HG03575 (cell line): ENCODE data around the gene PSMB8.
"Not testable (repeated sequence)": the region's sequence is repeated elsewhere in the genome, so short reads cannot be mapped to it uniquely, and the experiment has no call there.

Experiments used
- ATAC-seq: cut with Tn5 transposase; IDR thresholded peaks from one replicate; pipeline ENCODE4 v1.9.1; 2021; ENCODE audit not compliant: unreplicated experiment, insufficient number of reproducible peaks, low FRiP score; ENCODE audit errors: extremely low read depth

Gene PSMB8

DNA sequence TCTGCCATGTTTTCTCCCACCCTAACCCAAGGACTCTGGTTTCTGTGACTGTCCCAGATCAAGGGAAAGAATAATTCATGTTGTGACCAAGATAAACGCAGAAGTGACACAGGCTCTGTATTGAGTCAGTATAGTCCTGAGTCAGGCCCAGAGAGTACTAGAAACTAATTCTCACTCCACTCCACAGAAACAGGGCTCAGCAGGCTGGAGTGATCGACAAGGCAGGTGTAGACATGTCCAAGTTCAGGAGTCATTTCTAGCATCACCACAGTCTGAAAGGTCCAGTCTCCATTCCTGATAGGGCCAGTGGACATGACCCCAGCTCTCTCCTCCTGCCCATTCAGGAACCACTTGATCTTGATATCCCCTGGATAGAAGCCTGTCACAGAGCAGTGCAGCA lies 29.7 kb downstream of the PSMB8 start:
- ATAC-seq, result no peak

DNA sequence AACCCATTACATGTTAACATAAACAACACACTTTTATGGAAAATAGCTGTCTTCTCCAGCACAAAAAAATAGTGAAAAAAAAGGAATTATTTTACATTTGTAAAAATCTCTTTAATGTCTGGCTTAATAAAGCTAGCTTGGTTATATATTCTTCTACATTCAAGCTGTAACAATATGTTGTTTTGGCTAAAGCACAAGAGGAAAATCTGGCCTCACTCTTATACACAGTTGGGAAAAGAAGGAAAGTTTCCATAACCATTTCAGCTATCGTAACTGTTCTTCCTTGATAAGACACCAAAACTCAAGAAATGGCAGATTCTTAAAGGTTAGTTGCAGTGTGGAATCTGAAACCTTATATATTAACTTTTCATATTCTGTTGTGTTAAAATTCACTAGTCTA lies 34.7 kb downstream of the PSMB8 start:
- ATAC-seq, result no peak

DNA sequence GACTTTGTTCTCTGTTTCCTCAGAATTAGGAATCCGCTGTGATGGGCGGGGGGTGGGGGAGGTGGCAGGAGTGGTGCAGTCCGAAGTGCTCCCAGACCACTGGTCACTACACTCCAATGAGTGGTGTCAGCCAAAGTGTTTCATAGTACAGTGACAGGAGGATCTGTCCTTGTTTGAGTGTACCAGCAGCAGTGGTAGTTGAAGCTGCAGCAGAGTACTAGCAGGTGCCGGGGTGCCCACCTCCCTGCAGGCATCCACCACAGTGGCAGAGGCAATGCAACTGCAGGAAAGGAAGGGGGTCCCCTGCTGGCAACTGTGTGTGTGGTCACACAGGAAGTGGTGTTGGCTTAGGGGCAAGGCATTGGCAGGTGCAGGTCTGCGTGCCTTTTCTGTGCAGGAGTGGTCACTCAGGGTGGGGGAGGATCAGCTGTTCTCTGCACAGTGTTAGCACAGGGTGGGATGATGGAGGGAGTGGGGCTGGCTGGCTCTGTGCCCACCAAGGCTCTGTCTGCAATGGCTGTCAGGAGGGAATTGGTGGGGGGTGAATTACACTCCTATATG lies 36.7 kb downstream of the PSMB8 start:
- ATAC-seq, result no peak

DNA sequence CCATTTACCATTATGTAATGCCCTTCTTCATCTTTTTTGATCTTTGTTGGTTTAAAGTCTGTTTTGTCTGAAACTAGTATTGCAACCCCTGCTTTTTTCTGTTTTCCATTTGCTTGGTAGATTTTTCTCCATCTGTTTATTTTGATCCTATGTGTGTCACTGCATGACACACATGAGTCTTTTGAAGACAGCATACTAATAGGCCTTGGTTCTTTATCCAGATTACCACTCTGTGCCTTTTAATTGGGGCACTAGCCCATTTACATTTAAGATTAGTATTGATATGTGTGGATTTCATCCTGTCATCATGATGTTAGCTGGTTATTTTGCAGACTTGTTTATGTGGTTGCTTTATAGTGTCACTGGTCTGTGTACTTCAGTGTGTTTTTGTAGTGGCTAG lies 38.4 kb downstream of the PSMB8 start:
- not testable (repeated sequence) for ATAC-seq

DNA sequence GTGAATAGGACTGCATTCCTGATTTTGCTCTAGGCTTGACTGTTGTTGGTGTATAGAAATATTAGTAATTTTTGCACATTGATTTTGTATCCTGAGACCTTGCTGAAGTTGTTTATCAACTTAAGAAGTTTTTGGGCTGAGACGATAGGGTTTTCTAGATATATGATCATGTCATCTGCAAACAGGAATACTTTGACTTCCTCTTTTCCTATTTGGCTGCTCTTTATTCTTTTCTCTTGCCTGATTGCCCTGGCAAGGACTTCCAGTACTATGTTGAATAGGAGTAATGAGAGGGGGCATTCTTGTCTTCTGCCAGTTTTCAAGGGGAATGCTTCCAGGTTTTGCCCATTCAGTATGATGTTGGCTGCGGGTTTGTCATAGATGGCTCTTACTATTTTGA lies 40.4 kb downstream of the PSMB8 start:
- ATAC-seq, result no peak

DNA sequence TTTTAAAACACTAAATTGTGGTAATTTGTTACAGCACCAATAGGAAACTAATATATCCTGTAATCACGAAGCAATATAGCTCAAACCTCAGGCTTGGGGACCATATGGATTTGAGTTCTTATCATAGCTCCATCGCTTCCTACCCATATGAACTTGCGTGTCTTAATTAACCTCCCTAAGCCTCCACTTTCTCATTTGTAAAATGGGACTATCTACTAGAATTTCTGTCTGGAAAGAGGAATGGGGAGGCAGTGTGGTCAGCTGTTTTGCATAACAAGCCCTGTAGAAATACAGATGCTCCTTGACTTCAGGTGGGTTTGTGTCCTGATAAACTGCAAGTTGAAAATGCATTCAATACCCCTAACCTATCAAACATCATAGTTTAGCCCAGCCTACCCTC lies 44.1 kb downstream of the PSMB8 start:
- ATAC-seq, result no peak

DNA sequence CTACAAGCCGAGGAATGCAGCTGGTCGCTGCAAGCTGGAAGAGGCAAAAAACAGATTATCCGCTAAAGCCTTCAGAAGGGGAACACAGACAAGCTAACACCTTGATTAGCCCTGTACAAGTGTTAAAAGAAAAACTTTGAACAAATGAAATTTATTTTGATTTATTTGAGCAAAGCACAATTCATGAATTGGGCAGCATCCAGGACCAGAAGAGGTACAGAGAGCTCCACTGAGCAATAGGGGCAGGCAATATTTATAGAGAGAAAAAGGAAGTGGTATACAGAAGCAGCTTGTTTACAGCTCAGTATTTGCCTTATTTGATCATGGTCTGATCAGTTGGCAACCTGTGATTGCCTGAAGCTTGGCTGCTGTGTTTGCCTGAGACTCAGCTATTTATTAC lies 44.7 kb downstream of the PSMB8 start:
- no peak for ATAC-seq

DNA sequence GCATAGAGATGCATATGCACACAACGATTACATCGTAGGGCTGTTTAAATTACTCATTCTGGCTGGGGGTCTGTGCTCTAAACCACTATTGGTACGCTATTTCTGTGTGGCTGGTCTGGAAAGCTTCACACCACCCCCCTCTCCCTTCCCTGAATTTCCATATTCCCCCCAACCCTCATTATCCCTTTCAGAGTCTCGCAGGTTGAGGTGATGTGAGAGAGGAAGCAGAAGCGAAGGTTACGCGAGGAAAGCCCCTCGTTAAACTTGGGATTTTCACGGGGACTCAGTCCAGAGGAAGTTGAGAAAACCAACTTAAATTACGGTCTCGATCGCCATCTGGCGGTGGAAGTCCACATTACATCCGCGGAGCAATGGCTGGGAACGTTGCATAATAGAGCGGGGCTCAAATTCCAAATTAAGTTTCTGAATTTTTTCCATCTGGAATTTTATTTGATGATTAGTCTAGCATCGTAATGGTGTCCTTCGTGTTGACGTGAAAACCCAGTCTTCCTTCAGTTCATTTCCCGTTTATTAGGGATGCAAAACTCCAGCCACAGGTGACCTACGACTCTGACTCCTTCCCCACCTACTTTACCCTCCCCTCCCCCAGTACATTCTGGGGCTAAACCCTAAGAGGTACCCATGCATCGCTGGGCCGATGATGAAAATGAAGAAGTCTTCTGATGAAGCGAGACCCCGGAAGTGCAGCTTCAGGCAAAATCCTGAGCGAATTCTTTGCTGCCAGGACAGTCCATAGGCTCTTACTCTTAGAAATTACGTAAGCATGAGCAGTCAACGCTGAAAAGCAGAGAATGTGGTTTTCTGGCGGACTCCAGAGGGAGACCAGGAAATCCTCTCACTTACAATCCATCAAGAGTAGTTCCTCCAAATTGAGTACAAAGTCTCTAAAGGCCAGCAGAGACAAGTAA lies 46.7 kb downstream of the PSMB8 start:
- ATAC-seq, result no peak

DNA sequence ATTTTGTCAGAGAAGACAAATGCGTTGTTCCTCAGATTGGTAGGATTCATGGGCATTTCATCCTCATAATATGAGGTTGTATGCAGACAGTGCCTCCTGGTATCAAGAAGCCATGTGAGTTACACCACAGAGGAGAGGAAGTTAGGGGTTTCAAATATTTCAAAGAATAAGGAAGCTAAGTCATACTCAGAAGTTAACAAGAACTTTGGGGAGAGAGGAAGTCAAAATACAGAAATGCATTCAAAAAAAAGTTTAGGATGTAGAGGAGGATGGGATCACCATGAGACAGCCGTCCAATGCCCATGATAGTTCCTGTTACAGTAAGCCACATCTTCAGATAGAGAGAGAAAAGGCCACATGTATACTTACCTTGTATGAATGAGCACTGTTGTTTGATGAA lies 49.3 kb downstream of the PSMB8 start:
- no peak for ATAC-seq

DNA sequence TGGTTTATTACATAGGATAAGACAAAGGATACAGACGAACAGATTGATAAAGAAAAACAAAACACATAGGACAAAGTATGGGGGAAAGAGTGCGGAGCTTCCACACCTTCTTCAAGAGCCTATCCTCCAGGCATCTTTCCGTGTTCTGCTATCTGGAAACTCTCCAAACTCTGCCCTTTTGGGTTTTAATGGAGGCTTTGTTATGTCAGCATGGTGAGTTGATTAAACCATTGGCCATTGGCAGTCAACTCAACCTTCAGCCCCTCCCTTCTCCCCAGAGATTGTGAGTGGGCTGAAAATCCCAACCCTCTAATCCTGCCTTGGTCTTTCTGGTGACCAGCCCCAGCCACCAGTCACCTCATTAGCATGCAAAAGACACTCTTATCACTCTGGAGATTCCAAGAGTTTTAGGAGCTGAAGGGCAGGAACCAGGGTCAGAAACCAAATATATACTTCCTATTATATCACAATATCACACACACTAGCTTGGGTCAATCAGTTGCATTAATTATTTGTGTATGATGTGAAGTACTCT lies 50.9 kb downstream of the PSMB8 start:
- no peak for ATAC-seq
